ACHN (cell line): ENCODE results near the gene SLC2A5.

Source experiments
- DNase-seq: peaks from one replicate; pipeline ENCODE4 v3.0.0-alpha.2; 2015
- in situ Hi-C: cut with HindIII; loops from 2 replicates; pipeline ENCODE4 v1.10.0; 2017; ENCODE audit warnings: low sequenced_read_pairs, low pct_ligation_motif_present, low pct_unique_long_range_greater_than_20kb

SLC2A5 gene

GRCh38 chr1:9069326-9070100 is at the start of gene SLC2A5:
Gene SLC2A5, minus strand, starts transcription at chr1:9069635. Its CDS starts 99 bp downstream, at chr1:9069536.
- in situ Hi-C loops = no loop called here

GRCh38 chr1:9118186-9118585 is 48.8 kb upstream of the SLC2A5 start:
- in situ Hi-C loops = no loop called here
- DNase-seq = no peak

More at GRCh38 chr1:9069326-9070100, at the start of gene SLC2A5:
- no peak for DNase-seq

- no peak for DNase-seq
- in situ Hi-C loops = no loop called here
Observed at GRCh38 chr1:9115351-9116205, 46.1 kb upstream of the SLC2A5 start.

- no peak for DNase-seq
- in situ Hi-C loops = no loop called here
Observed at GRCh38 chr1:9112961-9113880, 43.8 kb upstream of the SLC2A5 start.

GRCh38 chr1:9111957-9112356 is 42.5 kb upstream of the SLC2A5 start:
- no peak for DNase-seq
- in situ Hi-C loops = no loop called here

GRCh38 chr1:9111357-9111691 is 41.9 kb upstream of the SLC2A5 start:
- in situ Hi-C loops = no loop called here
- DNase-seq = no peak

GRCh38 chr1:9110669-9111356 is 41.4 kb upstream of the SLC2A5 start:
- in situ Hi-C loops = no loop called here

GRCh38 chr1:9108056-9108665 is 38.7 kb upstream of the SLC2A5 start:
- in situ Hi-C loops = no loop called here
- no peak for DNase-seq

More at GRCh38 chr1:9110669-9111356, 41.4 kb upstream of the SLC2A5 start:
- peak; percentile 67 for DNase-seq

- no peak for DNase-seq
Observed at GRCh38 chr1:9107136-9107535, 37.7 kb upstream of the SLC2A5 start.

GRCh38 chr1:9106286-9106685 is 36.9 kb upstream of the SLC2A5 start:
- in situ Hi-C loops = no loop called here
- no peak for DNase-seq

More at GRCh38 chr1:9107136-9107535, 37.7 kb upstream of the SLC2A5 start:
- in situ Hi-C loops = no loop called here

GRCh38 chr1:9105336-9105867 is 36.0 kb upstream of the SLC2A5 start:
- DNase-seq = no peak
- in situ Hi-C loops = no loop called here

- in situ Hi-C loops = no loop called here
- peak; percentile 63 for DNase-seq
Observed at GRCh38 chr1:9101510-9102146, 32.2 kb upstream of the SLC2A5 start.

GRCh38 chr1:9100471-9101043 is 31.1 kb upstream of the SLC2A5 start:
- in situ Hi-C loops = no loop called here

GRCh38 chr1:9099555-9099954 is 30.1 kb upstream of the SLC2A5 start:
- no peak for DNase-seq
- in situ Hi-C loops = no loop called here

More at GRCh38 chr1:9100471-9101043, 31.1 kb upstream of the SLC2A5 start:
- DNase-seq = peak; percentile 58

GRCh38 chr1:9097947-9098705 is 28.7 kb upstream of the SLC2A5 start:
- in situ Hi-C loops = no loop called here

GRCh38 chr1:9095818-9096217 is 26.4 kb upstream of the SLC2A5 start:
- no peak for DNase-seq
- in situ Hi-C loops = no loop called here

More at GRCh38 chr1:9097947-9098705, 28.7 kb upstream of the SLC2A5 start:
- no peak for DNase-seq
